ENCODE data around the gene TMEM163.

GRCh38 chr2:134507697-134508096 lies 211.1 kb downstream of the TMEM163 start:
- TF ChIP-seq CTCF (IDR thresholded peaks at IDR 0.05; ENCODE audit: insufficient read depth, low read depth, low read length), result no peak
- no peak for TF ChIP-seq EZH2 (IDR thresholded peaks at IDR 0.05; ENCODE audit: insufficient read depth, low read length)

Measured in astrocyte (in vitro differentiated cells and primary cell).